Breast epithelium (tissue), 4 donors: ENCODE measurements around the gene SFMBT2. TPM values are rescaled to one million over a fixed set of nuclear protein-coding genes. Genes with fewer than 3 reads are reported as not detected.

ENCODE experiments used
- DNase-seq, 2 donors: peaks; one replicate each; pipeline ENCODE4 v3.0.0-alpha.2; 2019; ENCODE audit warnings: low spot score in 2 of 2
- H3K27ac ChIP-seq, 2 donors: fragments of 200-600 bp; sonication (generic) in 1 of 2; one replicate each; pipeline ENCODE4 v1.5.1; 2016 to 2019; ENCODE audit warnings: mild to moderate bottlenecking in 1 of 2
- H3K27me3 ChIP-seq, 2 donors: fragments of 200-600 bp; sonication (generic) in 1 of 2; one replicate each; pipeline versions ENCODE4 v1.5.1 to v1.6.0; 2017 to 2019; ENCODE audit warnings: control low read depth in 1 of 2, mild to moderate bottlenecking in 1 of 2
- H3K36me3 ChIP-seq: fragments of 200-600 bp; one replicate; pipeline ENCODE4 v1.5.1; 2019
- H3K4me1 ChIP-seq, 2 donors: fragments of 200-600 bp; sonication (generic); one replicate each; pipeline ENCODE4 v1.5.1; 2016 to 2019; ENCODE audit warnings: control low read depth in 1 of 2
- H3K4me3 ChIP-seq, 3 donors: fragments of 200-600 bp; sonication (generic); 1 replicate in 2 of 3; 2 replicates in 1 of 3; pipeline ENCODE4 v1.5.1; 2016 to 2019; ENCODE audit warnings: mild to moderate bottlenecking in 3 of 3, moderate library complexity in 2 of 3
- H3K9me3 ChIP-seq, 2 donors: fragments of 200-600 bp; sonication (generic) in 1 of 2; one replicate each; pipeline ENCODE4 v1.5.1; 2016 to 2019; ENCODE audit warnings: control low read depth in 1 of 2
- POLR2A ChIP-seq: fragments of 450-650 bp; IDR thresholded peaks from one replicate; pipeline ENCODE4 v1.6.1; 2016; ENCODE audit warnings: antibody characterized with exemption, mild to moderate bottlenecking, moderate library complexity
- POLR2AphosphoS5 ChIP-seq, 3 donors: sonication (generic); formaldehyde crosslinking; IDR thresholded peaks; one replicate each; pipeline ENCODE4 v1.6.1; 2017; ENCODE audit warnings: antibody characterized with exemption in 3 of 3
- intact Hi-C: fragments of 100-400 bp; cut with DNase I; formaldehyde crosslinking; loops from one replicate; pipeline ENCODE4 v1.15.1; 2023; ENCODE audit warnings: low total_unique reads
- total RNA-seq, 3 donors: library from RNA; depleted of rRNA; stranded (reverse); fragments of >200 nt; gene quantifications; one replicate each; pipeline ENCODE4 v1.1.0, GENCODE V29; 2016
- TF ChIP-seq, protein P1 (sequence below), 3 donors: fragments of 450-650 bp; IDR thresholded peaks; one replicate each; pipeline ENCODE4 v1.5.1; 2016 to 2017; ENCODE audit warnings: antibody characterized with exemption in 3 of 3, mild to moderate bottlenecking in 3 of 3, moderate library complexity in 3 of 3

The SFMBT2 gene
- total RNA-seq, 3 donors from 2014 or later, result 3.5 to 32.8 (median 22.8) TPM

- Histone ChIP-seq H3K36me3 (no peaks in the 10 kb centered on the region), H3K9me3 (no peaks in the 10 kb centered on the region), H3K27me3 (no peaks in the 10 kb centered on the region), H3K27ac (no peak overlapping the region), H3K4me1 (no peaks in the 10 kb centered on the region), H3K4me3 (no peak overlapping the region)
- TF ChIP-seq POLR2A (no peak), POLR2AphosphoS5 (IDR thresholded peaks at IDR 0.05) (no peak)
- TF ChIP-seq, protein P1, sequence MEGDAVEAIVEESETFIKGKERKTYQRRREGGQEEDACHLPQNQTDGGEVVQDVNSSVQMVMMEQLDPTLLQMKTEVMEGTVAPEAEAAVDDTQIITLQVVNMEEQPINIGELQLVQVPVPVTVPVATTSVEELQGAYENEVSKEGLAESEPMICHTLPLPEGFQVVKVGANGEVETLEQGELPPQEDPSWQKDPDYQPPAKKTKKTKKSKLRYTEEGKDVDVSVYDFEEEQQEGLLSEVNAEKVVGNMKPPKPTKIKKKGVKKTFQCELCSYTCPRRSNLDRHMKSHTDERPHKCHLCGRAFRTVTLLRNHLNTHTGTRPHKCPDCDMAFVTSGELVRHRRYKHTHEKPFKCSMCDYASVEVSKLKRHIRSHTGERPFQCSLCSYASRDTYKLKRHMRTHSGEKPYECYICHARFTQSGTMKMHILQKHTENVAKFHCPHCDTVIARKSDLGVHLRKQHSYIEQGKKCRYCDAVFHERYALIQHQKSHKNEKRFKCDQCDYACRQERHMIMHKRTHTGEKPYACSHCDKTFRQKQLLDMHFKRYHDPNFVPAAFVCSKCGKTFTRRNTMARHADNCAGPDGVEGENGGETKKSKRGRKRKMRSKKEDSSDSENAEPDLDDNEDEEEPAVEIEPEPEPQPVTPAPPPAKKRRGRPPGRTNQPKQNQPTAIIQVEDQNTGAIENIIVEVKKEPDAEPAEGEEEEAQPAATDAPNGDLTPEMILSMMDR (IDR thresholded peaks at IDR 0.05), result no peak
- no peak for DNase-seq
- intact Hi-C loops, result no loop called here
Observed at GRCh38 chr10:7211857-7212577, 198.8 kb downstream of the SFMBT2 start.

DNA sequence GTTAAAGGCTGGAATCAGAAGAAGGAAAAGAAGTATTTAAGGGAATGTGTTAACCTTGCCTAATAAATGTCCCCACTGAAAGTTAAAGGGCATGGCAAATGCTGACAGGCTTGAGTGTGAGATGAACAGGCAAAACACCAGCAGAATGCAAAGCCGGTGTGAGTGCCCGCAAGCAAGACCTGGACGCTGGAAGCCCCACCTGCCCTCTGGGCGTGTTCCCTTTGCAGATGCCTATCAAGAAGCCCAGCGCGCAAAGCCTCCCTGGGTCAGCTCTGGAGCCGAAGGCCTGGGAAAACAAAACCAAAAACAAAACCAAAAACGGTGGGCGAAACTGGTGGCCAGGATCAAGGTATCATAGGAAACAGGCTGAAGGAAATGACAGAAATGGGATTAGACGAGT is 200.3 kb downstream of the SFMBT2 start:
- no peak for DNase-seq
- no peak overlapping the region for H3K4me3 ChIP-seq
- intact Hi-C loops, result no loop called here
- TF ChIP-seq POLR2A (no peak), POLR2AphosphoS5 (IDR thresholded peaks at IDR 0.05) (no peak)
- TF ChIP-seq, protein P1 (IDR thresholded peaks at IDR 0.05), result no peak
- H3K36me3 ChIP-seq, result no peaks in the 10 kb centered on the region
- no peak overlapping the region for H3K27ac ChIP-seq
- no peaks in the 10 kb centered on the region for H3K9me3 ChIP-seq
- H3K4me1 ChIP-seq, result no peaks in the 10 kb centered on the region
- H3K27me3 ChIP-seq, result no peaks in the 10 kb centered on the region

- intact Hi-C loops, result no loop called here
Observed at GRCh38 chr10:7209458-7209857, 201.4 kb downstream of the SFMBT2 start.

GRCh38 chr10:7206412-7207100 is 204.3 kb downstream of the SFMBT2 start:
- Histone ChIP-seq H3K4me1 (no peaks in the 10 kb centered on the region), H3K27ac (no peak overlapping the region), H3K36me3 (no peaks in the 10 kb centered on the region), H3K4me3 (no peak overlapping the region), H3K9me3 (no peaks in the 10 kb centered on the region), H3K27me3 (no peaks in the 10 kb centered on the region)
- DNase-seq, result no peak
- intact Hi-C loops, result no loop called here
- TF ChIP-seq POLR2AphosphoS5 (IDR thresholded peaks at IDR 0.05), result no peak
- TF ChIP-seq, protein P1 (IDR thresholded peaks at IDR 0.05), result no peak
- TF ChIP-seq POLR2A, result no peak

More at GRCh38 chr10:7209458-7209857, 201.4 kb downstream of the SFMBT2 start:
- Histone ChIP-seq H3K4me3 (no peak overlapping the region), H3K9me3 (no peaks in the 10 kb centered on the region), H3K4me1 (no peaks in the 10 kb centered on the region), H3K27me3 (no peaks in the 10 kb centered on the region), H3K36me3 (no peaks in the 10 kb centered on the region), H3K27ac (no peak overlapping the region)
- TF ChIP-seq, protein P1 (IDR thresholded peaks at IDR 0.05), result no peak
- no peak for TF ChIP-seq POLR2A
- TF ChIP-seq POLR2AphosphoS5 (IDR thresholded peaks at IDR 0.05), result no peak
- no peak for DNase-seq

- intact Hi-C loops, result no loop called here
- Histone ChIP-seq H3K4me3 (no peak overlapping the region), H3K27ac (no peak overlapping the region), H3K4me1 (no peaks in the 10 kb centered on the region), H3K36me3 (no peaks in the 10 kb centered on the region), H3K27me3 (no peaks in the 10 kb centered on the region), H3K9me3 (no peaks in the 10 kb centered on the region)
- TF ChIP-seq, protein P1 (IDR thresholded peaks at IDR 0.05), result no peak
- TF ChIP-seq POLR2AphosphoS5 (IDR thresholded peaks at IDR 0.05) (no peak), POLR2A (no peak)
- no peak for DNase-seq
Observed at GRCh38 chr10:7205656-7206055, 205.2 kb downstream of the SFMBT2 start.
